Tibial artery (tissue), 4 donors: ENCODE data around the gene CNTN6.

ENCODE experiments used
- DNase-seq, 2 donors: peaks; one replicate each; pipeline ENCODE4 v3.0.0-alpha.2; 2019
- H3K27ac ChIP-seq, 2 donors: fragments of 200-600 bp; sonication (generic) in 1 of 2; 1 replicate in 1 of 2; 2 replicates in 1 of 2; pipeline ENCODE4 v1.5.1; 2018 to 2019; ENCODE audit warnings: mild to moderate bottlenecking in 1 of 2
- H3K27me3 ChIP-seq, 2 donors: fragments of 200-600 bp; sonication (generic) in 1 of 2; one replicate each; pipeline versions ENCODE4 v1.5.1 to v1.6.0; 2016 to 2019
- H3K36me3 ChIP-seq, 3 donors: fragments of 200-600 bp; sonication (generic) in 2 of 3; one replicate each; pipeline ENCODE4 v1.5.1; 2016 to 2019; ENCODE audit warnings: mild to moderate bottlenecking in 2 of 3
- H3K4me1 ChIP-seq, 4 donors: fragments of 200-600 bp; sonication (generic) in 2 of 4; 1 replicate in 3 of 4; 2 replicates in 1 of 4; pipeline ENCODE4 v1.5.1; 2016 to 2019
- H3K4me3 ChIP-seq, 2 donors: fragments of 200-600 bp; sonication (generic) in 1 of 2; 1 replicate in 1 of 2; 2 replicates in 1 of 2; pipeline ENCODE4 v1.5.1; 2018 to 2019; ENCODE audit warnings: mild to moderate bottlenecking in 2 of 2
- H3K9me3 ChIP-seq, 3 donors: fragments of 200-600 bp; sonication (generic) in 1 of 3; one replicate each; pipeline ENCODE4 v1.5.1; 2016 to 2019
- CTCF ChIP-seq, 2 experiments: fragments of 200-600 bp in 1 of 2; fragments of 450-650 bp in 1 of 2; IDR thresholded peaks; one replicate each; pipeline ENCODE4 v1.5.1; 2017 to 2019; ENCODE audit warnings: antibody characterized with exemption in 2 of 2, mild to moderate bottlenecking in 1 of 2, moderate library complexity in 1 of 2
- intact Hi-C: fragments of 100-400 bp; cut with DNase I; formaldehyde crosslinking; loops from one replicate; pipeline ENCODE4 v1.15.0; 2023; ENCODE audit warnings: low total_unique reads

Gene CNTN6

DNA sequence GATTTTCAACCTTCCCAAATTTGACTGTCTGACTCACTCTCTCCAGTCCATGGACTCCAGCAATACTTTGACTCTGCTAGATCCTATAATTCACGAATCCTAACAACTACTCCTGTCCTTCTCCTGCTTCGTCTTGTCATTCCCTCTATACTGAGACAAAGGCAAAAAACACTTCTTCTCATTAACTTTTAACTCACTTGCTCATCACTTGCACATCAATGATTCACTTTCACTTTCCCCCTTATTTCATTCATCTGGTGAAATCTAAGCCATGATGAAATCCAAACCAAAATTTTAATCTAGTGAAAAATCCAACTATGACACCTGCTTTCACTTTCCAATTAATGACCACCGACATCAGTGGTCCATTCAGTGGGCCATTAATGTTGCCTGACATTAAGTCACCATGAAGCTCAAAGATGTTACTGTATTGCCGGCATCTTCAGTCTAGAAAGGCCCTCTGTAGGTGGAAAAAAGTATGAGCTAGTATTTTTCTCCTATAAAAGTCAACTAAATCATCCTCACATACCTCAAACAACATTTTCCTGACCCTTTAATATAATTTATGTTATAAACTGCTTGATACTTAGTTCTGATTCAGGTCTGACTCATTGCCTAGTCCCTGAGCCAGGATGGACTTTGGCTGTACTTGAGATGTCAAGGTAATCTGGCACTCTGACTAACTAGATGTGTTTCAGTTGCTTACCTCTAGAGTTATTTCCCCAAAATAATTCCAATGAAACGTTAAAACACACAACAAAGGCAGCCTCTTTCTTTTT lies 158.6 kb downstream of the CNTN6 start:
- no peaks in the 10 kb centered on the region for H3K27me3 ChIP-seq
- DNase-seq = no peak

GRCh38 chr3:1252061-1252430 lies 159.2 kb downstream of the CNTN6 start:
- H3K4me3 ChIP-seq = no peak overlapping the region
- H3K36me3 ChIP-seq = no peaks in the 10 kb centered on the region
- no peak overlapping the region for H3K27ac ChIP-seq
- H3K27me3 ChIP-seq = no peaks in the 10 kb centered on the region
- no peak for DNase-seq
- intact Hi-C loops = no loop called here
- no peaks in the 10 kb centered on the region for H3K4me1 ChIP-seq
- H3K9me3 ChIP-seq = no peaks in the 10 kb centered on the region
- no peak for TF ChIP-seq CTCF (IDR thresholded peaks at IDR 0.05)

More for the DNA sequence above, 158.6 kb downstream of the CNTN6 start:
- no peak for TF ChIP-seq CTCF (IDR thresholded peaks at IDR 0.05)
- intact Hi-C loops = no loop called here
- H3K9me3 ChIP-seq = no peaks in the 10 kb centered on the region
- H3K4me3 ChIP-seq = no peak overlapping the region
- no peaks in the 10 kb centered on the region for H3K4me1 ChIP-seq
- no peak overlapping the region for H3K27ac ChIP-seq
- H3K36me3 ChIP-seq = no peaks in the 10 kb centered on the region

DNA sequence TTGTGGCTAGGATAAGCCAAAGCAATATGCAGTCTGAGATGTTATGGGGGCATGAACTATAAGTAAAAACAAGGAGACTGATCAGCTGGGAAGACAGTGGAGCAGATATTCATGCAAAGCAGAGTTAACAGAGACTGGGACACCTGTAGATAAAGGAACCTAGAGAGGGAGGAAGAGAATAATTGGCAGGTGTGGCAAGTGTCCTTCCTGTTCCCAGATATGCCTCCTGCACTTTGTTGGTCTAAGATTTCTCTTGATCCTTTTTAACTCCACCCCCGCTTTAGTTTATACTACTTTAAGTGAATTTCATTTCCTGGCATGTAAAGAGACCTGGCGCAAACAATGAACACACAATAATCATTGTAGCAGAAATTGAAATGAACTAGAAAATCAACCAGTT lies 169.4 kb downstream of the CNTN6 start:
- intact Hi-C loops = no loop called here
- no peaks in the 10 kb centered on the region for H3K4me1 ChIP-seq
- H3K27me3 ChIP-seq = no peaks in the 10 kb centered on the region
- TF ChIP-seq CTCF (IDR thresholded peaks at IDR 0.05) = no peak
- no peaks in the 10 kb centered on the region for H3K36me3 ChIP-seq
- no peak for DNase-seq
- H3K27ac ChIP-seq = no peak overlapping the region
- no peaks in the 10 kb centered on the region for H3K9me3 ChIP-seq
- H3K4me3 ChIP-seq = no peak overlapping the region

DNA sequence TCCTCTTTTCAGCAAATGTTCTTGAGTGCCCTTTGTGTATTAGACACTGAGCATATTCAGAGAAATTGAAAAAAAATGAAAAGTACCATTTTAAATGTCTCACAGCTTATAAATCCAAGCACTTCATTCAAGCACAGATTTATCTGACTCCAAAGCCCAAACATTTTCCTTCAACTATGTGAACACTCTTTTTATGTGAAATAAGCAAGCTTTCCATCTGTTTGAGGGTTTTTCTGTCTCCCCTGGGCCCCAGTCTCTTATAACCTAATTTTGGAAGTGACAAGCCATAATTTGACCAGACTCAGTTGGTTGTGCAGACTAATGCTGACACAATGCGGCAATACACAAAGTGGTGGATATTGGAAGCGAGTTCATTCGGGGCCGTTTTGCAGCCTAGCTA lies 170.3 kb downstream of the CNTN6 start:
- H3K27me3 ChIP-seq = no peaks in the 10 kb centered on the region
- no peak overlapping the region for H3K4me3 ChIP-seq
- intact Hi-C loops = no loop called here
- H3K9me3 ChIP-seq = no peaks in the 10 kb centered on the region
- TF ChIP-seq CTCF (IDR thresholded peaks at IDR 0.05) = no peak
- H3K36me3 ChIP-seq = no peaks in the 10 kb centered on the region
- DNase-seq = no peak
- H3K27ac ChIP-seq = no peak overlapping the region
- no peaks in the 10 kb centered on the region for H3K4me1 ChIP-seq

GRCh38 chr3:1269808-1270207 lies 177.0 kb downstream of the CNTN6 start:
- peaks cover 0 to 3% (median 0%) of the 10 kb centered on the region in 4 donors for H3K4me1 ChIP-seq
- intact Hi-C loops = no loop called here
- H3K27me3 ChIP-seq = no peaks in the 10 kb centered on the region
- no peak overlapping the region for H3K4me3 ChIP-seq
- DNase-seq = no peak
- no peak overlapping the region for H3K27ac ChIP-seq
- no peak for TF ChIP-seq CTCF (IDR thresholded peaks at IDR 0.05)
- H3K9me3 ChIP-seq = no peaks in the 10 kb centered on the region
- no peaks in the 10 kb centered on the region for H3K36me3 ChIP-seq
